GM23248 (cell line): ENCODE data around the gene CHD9. TPM values are rescaled to one million over a fixed set of nuclear protein-coding genes. Genes with fewer than 3 reads are reported as not detected.
"Not testable (repeated sequence)": the region's sequence is repeated elsewhere in the genome, so short reads cannot be mapped to it uniquely, and the experiment has no call there.

Source experiments
- DNase-seq: peaks from one replicate; pipeline ENCODE4 v3.0.0-alpha.2; 2015
- H2AFZ ChIP-seq: fragments of 200-600 bp; sonication (generic); 2 replicates; pipeline ENCODE4 v1.6.1; 2016; ENCODE audit warnings: antibody characterized with exemption
- H3F3A ChIP-seq: fragments of 200-600 bp; sonication (generic); 2 replicates; pipeline ENCODE4 v1.6.1; 2016; ENCODE audit warnings: mild to moderate bottlenecking, antibody characterized with exemption, mixed run types; ENCODE audit not compliant: insufficient read depth
- H3K27ac ChIP-seq: fragments of 200-600 bp; sonication (generic); 2 replicates; pipeline ENCODE4 v1.5.1; 2016; ENCODE audit warnings: mild to moderate bottlenecking
- H3K27me3 ChIP-seq: fragments of 200-600 bp; sonication (generic); replicated peaks from 2 replicates; pipeline ENCODE4 v1.6.1; 2016; ENCODE audit warnings: mild to moderate bottlenecking; ENCODE audit not compliant: insufficient read depth
- H3K36me3 ChIP-seq: fragments of 200-600 bp; sonication (generic); 2 replicates; pipeline ENCODE4 v1.6.1; 2016; ENCODE audit warnings: low read depth, mild to moderate bottlenecking
- H3K4me1 ChIP-seq: fragments of 200-600 bp; sonication (generic); 2 replicates; pipeline ENCODE4 v1.6.1; 2016; ENCODE audit warnings: mild to moderate bottlenecking; ENCODE audit not compliant: insufficient read depth
- H3K4me2 ChIP-seq: fragments of 200-600 bp; sonication (generic); one replicate; pipeline ENCODE4 v1.6.1; 2016; ENCODE audit warnings: mild to moderate bottlenecking; ENCODE audit not compliant: unreplicated experiment
- H3K4me3 ChIP-seq: fragments of 200-600 bp; sonication (generic); 2 replicates; pipeline ENCODE4 v1.5.1; 2016; ENCODE audit warnings: mild to moderate bottlenecking
- H3K79me2 ChIP-seq: fragments of 200-600 bp; sonication (generic); 2 replicates; pipeline ENCODE4 v1.6.1; 2016; ENCODE audit warnings: mild to moderate bottlenecking; ENCODE audit not compliant: insufficient read depth
- H3K9ac ChIP-seq: fragments of 200-600 bp; sonication (generic); 2 replicates; pipeline ENCODE4 v1.6.1; 2016; ENCODE audit warnings: mild to moderate bottlenecking
- H3K9me2 ChIP-seq: fragments of 200-600 bp; sonication (generic); 2 replicates; pipeline ENCODE4 v1.6.1; 2016; ENCODE audit warnings: mixed run types, mild to moderate bottlenecking, moderate library complexity; ENCODE audit not compliant: insufficient read depth
- H3K9me3 ChIP-seq: fragments of 200-600 bp; sonication (generic); one replicate; pipeline ENCODE4 v1.6.1; 2017; ENCODE audit warnings: low read depth
- H4K20me1 ChIP-seq: fragments of 200-600 bp; sonication (generic); 2 replicates; pipeline ENCODE4 v1.6.0; 2016; ENCODE audit not compliant: insufficient read depth
- EZH2 ChIP-seq: fragments of 200-600 bp; sonication (generic); IDR thresholded peaks from 2 replicates; pipeline ENCODE4 v1.6.1; 2018; ENCODE audit warnings: antibody characterized with exemption, mild to moderate bottlenecking; ENCODE audit not compliant: insufficient read depth, poor library complexity, severe bottlenecking
- EZH2phosphoT487 ChIP-seq: fragments of 200-600 bp; sonication (generic); IDR thresholded peaks from 2 replicates; pipeline ENCODE4 v1.6.1; 2018; ENCODE audit warnings: antibody characterized with exemption, moderate library complexity, mild to moderate bottlenecking, low read depth; ENCODE audit not compliant: insufficient read depth
- WGBS, 2 experiments: methylation state at CpG; one replicate each; pipeline ENCODE4 v1.1.6; 2015 to 2017; ENCODE audit warnings: low lambda C conversion rate in 2 of 2, low coverage in 1 of 2; ENCODE audit errors: missing lambda C conversion rate in 2 of 2; 5-methylcytosine and 5-hydroxymethylcytosine counted together
- in situ Hi-C: fragments of 300-500 bp; cut with MboI; formaldehyde crosslinking; loops from 2 replicates; pipeline ENCODE4 v1.15.0; 2020
- polyA plus RNA-seq: library from polyadenylated mRNA; unstranded; fragments of >200 nt; fragmentation: Nextera tagmentation; extraction: Ambion mirVana; gene quantifications from 2 replicates; pipeline ENCODE4 v1.2.1, GENCODE V29; 2016
- total RNA-seq: library from RNA; depleted of rRNA; stranded (reverse); fragments of >200 nt; shearing (Covaris generic); gene quantifications from 2 replicates; pipeline ENCODE4 v1.2.3, GENCODE V29; 2014

CHD9 gene
- total and polyA plus RNA-seq, 2 experiments from 2014 or later, result 20.5 to 47.4 TPM

DNA sequence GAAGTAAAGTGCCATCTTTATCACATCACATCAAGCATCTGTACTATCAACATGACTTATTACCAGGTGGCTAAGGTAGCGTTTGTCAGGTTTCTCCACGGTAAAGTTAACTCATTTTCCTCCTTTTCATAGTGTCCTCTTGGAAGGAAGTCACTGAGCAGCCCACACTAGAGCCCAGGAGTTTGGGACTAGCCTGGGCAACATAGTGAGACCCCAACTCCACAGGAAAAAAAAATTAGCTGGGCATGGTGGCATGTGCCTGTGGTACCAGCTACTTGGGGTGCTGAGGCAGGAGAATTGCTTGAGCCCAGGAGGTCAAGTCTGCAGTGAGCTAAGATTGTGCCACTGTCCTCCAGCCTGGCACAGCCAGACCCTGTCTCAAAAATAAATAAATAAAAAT lies 12.9 kb downstream of the CHD9 start:
- Histone ChIP-seq H3K27ac (no peak overlapping the region), H3K79me2 (peaks cover 86% of the 10 kb centered on the region), H3F3A (peaks cover 6% of the 10 kb centered on the region; the same call in 1 of the 2 replicates), H3K4me1 (peaks cover 5% of the 10 kb centered on the region; the same call in 1 of the 2 replicates), H3K9ac (no peak overlapping the region), H3K27me3 (no peaks in the 10 kb centered on the region), H3K4me2 (no peak overlapping the region), H3K9me2 (no peaks in the 10 kb centered on the region), H3K4me3 (no peak overlapping the region), H4K20me1 (no peaks in the 10 kb centered on the region), H2AFZ (no peak overlapping the region), H3K36me3 (no peaks in the 10 kb centered on the region), H3K9me3 (no peaks in the 10 kb centered on the region)
- no peak for TF ChIP-seq EZH2phosphoT487
- TF ChIP-seq EZH2, result no peak
- in situ Hi-C loops, result loop anchor here (10.0 kb wide), 1 partner anchor 57 kb away; no protein-coding TSS in a partner anchor
- 81 to 92% methylated on average over 2 of the region's 2 CpGs for WGBS, 2 experiments
- DNase-seq, result no peak

DNA sequence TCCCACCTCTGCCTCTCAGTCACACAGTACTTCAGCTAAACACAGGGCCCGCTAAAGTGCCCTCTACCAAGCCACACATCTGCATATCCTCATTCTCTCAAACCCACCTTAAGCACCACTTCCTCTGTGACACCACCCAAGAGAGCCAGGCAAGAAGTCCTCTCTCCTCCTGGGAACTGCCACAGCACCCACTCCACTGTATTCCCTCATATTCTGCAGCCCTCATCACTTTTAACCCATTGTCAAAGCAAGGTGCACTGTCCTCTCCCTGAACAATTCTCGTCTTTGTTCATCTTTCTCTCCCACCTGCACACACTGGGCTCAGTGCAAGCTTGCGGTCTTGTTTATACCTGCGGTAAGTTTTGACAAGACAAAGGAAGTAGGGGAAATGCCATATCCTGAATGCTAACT lies 13.6 kb downstream of the CHD9 start:
- H2AFZ ChIP-seq, result no peak overlapping the region
- H3K9ac ChIP-seq, result no peak overlapping the region
- H3K27ac ChIP-seq, result no peak overlapping the region
- peaks cover 6% of the 10 kb centered on the region; the same call in 1 of the 2 replicates for H3F3A ChIP-seq
- peaks cover 5% of the 10 kb centered on the region; the same call in 1 of the 2 replicates for H3K4me1 ChIP-seq
- no peak overlapping the region for H3K4me2 ChIP-seq
- H3K27me3 ChIP-seq, result no peaks in the 10 kb centered on the region
- H3K4me3 ChIP-seq, result no peak overlapping the region
- DNase-seq, result no peak
- in situ Hi-C loops, result loop anchor here (10.0 kb wide), 1 partner anchor 56 kb away; no protein-coding TSS in a partner anchor
- no peaks in the 10 kb centered on the region for H3K9me2 ChIP-seq
- no peak for TF ChIP-seq EZH2phosphoT487
- TF ChIP-seq EZH2, result no peak
- H4K20me1 ChIP-seq, result no peaks in the 10 kb centered on the region
- 97 to 100% methylated on average over 4 of the region's 4 CpGs for WGBS, 2 experiments
- no peaks in the 10 kb centered on the region for H3K36me3 ChIP-seq
- H3K9me3 ChIP-seq, result no peaks in the 10 kb centered on the region
- peaks cover 93% of the 10 kb centered on the region for H3K79me2 ChIP-seq

DNA sequence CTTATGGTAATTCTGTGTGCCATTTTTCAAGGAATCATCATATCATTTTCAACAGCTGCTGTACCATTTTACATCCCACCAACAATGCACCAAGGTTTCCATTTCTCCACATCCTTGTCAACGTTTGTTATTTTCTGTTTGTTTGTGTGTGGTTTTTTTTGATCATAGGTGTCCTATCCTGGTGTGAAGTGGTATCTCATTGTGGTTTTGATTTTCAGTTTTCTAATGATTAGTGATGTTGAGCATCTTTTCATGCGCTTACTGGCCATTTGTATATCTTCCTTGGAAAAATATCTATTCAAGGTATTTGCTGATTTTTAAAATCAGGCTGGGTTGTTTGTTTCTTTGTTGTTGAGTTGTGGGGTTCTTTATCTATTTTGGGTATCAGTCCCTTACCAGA lies 15.0 kb downstream of the CHD9 start:
- 75 to 77% methylated on average over 2 of the region's 2 CpGs for WGBS, 2 experiments
- in situ Hi-C loops, result loop anchor here (10.0 kb wide), 1 partner anchor 55 kb away; no protein-coding TSS in a partner anchor
- peaks cover 95% of the 10 kb centered on the region for H3K79me2 ChIP-seq

DNA sequence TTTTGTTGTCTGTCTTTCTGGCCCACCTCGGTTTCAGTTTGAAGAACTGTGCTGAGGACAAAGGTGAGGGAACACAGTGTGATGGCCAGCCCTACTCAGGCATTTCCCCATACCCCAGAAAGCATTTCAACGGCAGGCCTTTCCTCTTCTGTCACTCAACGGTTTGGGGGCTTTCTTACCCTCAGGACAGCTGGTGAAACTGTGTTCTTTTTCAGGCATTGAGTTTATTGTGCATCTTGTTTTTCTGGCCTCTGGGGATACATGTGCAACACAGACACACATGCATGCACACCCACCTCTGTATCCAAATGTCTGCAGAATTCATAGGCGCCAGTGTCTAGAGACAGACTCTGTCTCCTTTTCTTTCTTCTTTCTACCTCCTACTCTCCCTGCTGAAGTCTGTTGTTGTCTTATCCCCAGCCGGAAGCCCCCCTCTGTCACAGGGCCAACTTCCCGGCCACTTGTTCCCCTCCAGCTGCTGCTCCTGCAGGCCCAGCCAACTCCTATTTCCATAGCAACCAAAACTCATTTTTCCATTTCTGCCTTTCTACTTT lies 17.0 kb downstream of the CHD9 start:
- H3K4me2 ChIP-seq, result no peak overlapping the region
- no peaks in the 10 kb centered on the region for H3K4me1 ChIP-seq
- no peak overlapping the region for H3K9ac ChIP-seq
- TF ChIP-seq EZH2phosphoT487 (no peak), EZH2 (no peak)
- H3K9me3 ChIP-seq, result no peaks in the 10 kb centered on the region
- no peak for DNase-seq
- in situ Hi-C loops, result no loop called here
- H3K36me3 ChIP-seq, result no peaks in the 10 kb centered on the region
- no peaks in the 10 kb centered on the region for H3F3A ChIP-seq
- no peaks in the 10 kb centered on the region for H3K9me2 ChIP-seq
- no peak overlapping the region for H3K4me3 ChIP-seq
- no peak overlapping the region for H2AFZ ChIP-seq
- 44 to 50% methylated on average over 6 of the region's 6 CpGs for whole genome bisulfite sequencing, 2 experiments
- H4K20me1 ChIP-seq, result no peaks in the 10 kb centered on the region
- H3K27ac ChIP-seq, result no peak overlapping the region
- no peaks in the 10 kb centered on the region for H3K27me3 ChIP-seq
- peaks cover 98% of the 10 kb centered on the region for H3K79me2 ChIP-seq

More for the DNA sequence above, 15.0 kb downstream of the CHD9 start:
- H3K9me2 ChIP-seq, result no peaks in the 10 kb centered on the region
- no peaks in the 10 kb centered on the region for H3K9me3 ChIP-seq
- peaks cover 5% of the 10 kb centered on the region; the same call in 1 of the 2 replicates for H3K4me1 ChIP-seq
- no peak overlapping the region for H2AFZ ChIP-seq
- H4K20me1 ChIP-seq, result no peaks in the 10 kb centered on the region
- no peak overlapping the region for H3K4me3 ChIP-seq
- H3K27me3 ChIP-seq, result no peaks in the 10 kb centered on the region
- TF ChIP-seq EZH2 (no peak), EZH2phosphoT487 (no peak)
- no peaks in the 10 kb centered on the region for H3K36me3 ChIP-seq
- no peak overlapping the region for H3K9ac ChIP-seq
- H3F3A ChIP-seq, result peaks cover 6% of the 10 kb centered on the region; the same call in 1 of the 2 replicates
- H3K27ac ChIP-seq, result no peak overlapping the region
- no peak overlapping the region for H3K4me2 ChIP-seq
- DNase-seq, result no peak

DNA sequence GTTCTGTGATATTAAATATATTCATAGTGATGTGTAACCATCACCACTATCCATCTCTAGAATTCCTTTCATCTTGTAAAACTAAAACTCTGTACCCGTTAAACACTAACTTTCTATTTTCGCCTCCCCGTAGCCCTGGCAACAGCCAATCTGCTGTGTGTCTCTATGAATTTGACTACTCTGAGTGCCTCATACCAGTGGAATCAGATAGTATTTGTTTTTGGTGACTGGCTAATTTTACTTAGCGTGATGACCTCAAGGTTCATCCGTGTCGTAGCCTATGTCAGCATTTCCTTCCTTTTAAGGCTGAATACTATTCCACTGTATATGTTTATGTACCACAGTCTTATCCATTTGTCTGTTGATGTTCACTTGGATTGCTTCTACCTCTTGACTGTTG lies 18.2 kb downstream of the CHD9 start:
- TF ChIP-seq EZH2, result no peak
- TF ChIP-seq EZH2phosphoT487, result no peak
- Histone ChIP-seq H3K4me1 (no peaks in the 10 kb centered on the region), H3K9me2 (no peaks in the 10 kb centered on the region), H3K36me3 (no peaks in the 10 kb centered on the region), H3K9me3 (no peaks in the 10 kb centered on the region), H3F3A (no peaks in the 10 kb centered on the region), H3K79me2 (peaks cover 95% of the 10 kb centered on the region), H4K20me1 (no peaks in the 10 kb centered on the region), H3K9ac (no peak overlapping the region), H3K27me3 (no peaks in the 10 kb centered on the region), H3K4me2 (no peak overlapping the region), H3K27ac (no peak overlapping the region), H2AFZ (no peak overlapping the region), H3K4me3 (no peak overlapping the region)
- 95 to 100% methylated on average over 6 of the region's 6 CpGs for WGBS, 2 experiments
- in situ Hi-C loops, result no loop called here
- DNase-seq, result no peak

DNA sequence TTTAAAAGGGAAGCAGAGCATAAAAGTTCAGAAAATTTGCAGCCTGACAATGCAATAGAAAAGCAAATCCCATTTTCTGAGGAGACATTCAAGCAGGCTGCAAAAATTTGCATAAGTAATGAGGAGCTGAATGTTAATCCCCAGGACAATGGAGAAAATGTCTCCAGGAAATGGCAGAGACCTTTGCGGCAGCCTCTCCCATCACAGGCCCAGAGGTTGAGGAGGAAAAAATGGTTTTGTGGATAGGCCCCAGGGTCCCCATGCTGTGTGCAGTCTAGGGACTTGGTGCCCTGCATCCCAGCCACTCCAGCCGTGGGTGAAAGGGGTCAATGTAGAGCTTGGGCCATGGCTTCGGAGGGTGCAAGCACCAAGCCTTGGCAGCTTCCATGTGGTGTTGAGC lies 19.5 kb downstream of the CHD9 start:
- H3K36me3 ChIP-seq, H3K4me3 ChIP-seq, DNase-seq, H3K4me1 ChIP-seq, H3K27ac ChIP-seq, H3K9me3 ChIP-seq, H3K4me2 ChIP-seq, H3K9ac ChIP-seq, H3K27me3 ChIP-seq, H2AFZ ChIP-seq, in situ Hi-C loops, H4K20me1 ChIP-seq, H3F3A ChIP-seq, H3K9me2 ChIP-seq: not testable (repeated sequence)
- H3K79me2 ChIP-seq, result peaks cover 95% of the 10 kb centered on the region
- WGBS, 2 experiments, result 67% methylated on average over 3 of the region's 3 CpGs

DNA sequence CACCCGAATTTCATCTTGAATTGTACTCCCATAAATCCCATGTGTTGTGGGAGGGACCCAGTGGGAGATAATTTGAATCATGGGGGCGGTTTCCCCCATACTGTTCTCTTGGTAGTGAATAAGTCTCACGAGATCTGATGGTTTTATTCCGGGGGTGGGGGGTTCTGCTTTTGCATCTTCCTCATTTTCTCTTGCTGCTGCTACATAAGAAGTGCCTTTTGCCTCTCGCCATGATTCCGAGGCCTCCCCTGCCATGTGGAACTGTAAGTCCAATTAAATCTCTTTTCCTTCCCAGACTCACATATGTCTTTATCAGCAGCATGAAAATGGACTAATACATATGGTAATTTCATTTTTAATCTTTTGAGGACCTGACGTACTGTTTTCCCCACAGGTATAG lies 20.7 kb downstream of the CHD9 start:
- H3F3A ChIP-seq, result peaks cover 19% of the 10 kb centered on the region
- H4K20me1 ChIP-seq, H3K27me3 ChIP-seq, H2AFZ ChIP-seq, H3K36me3 ChIP-seq, H3K4me2 ChIP-seq, H3K27ac ChIP-seq, H3K9me3 ChIP-seq, H3K4me3 ChIP-seq, H3K9ac ChIP-seq, DNase-seq, in situ Hi-C loops, H3K9me2 ChIP-seq: not testable (repeated sequence)
- H3K79me2 ChIP-seq, result peaks cover 89% of the 10 kb centered on the region
- 93 to 97% methylated on average over 7 of the region's 7 CpGs for WGBS, 2 experiments
- H3K4me1 ChIP-seq, result peaks cover 10% of the 10 kb centered on the region
